Effector memory CD4-positive, alpha-beta T cell (primary cell): ENCODE data around the gene SP1.

Experiments
- DNase-seq, 3 donors: peaks; one replicate each; pipeline ENCODE4 v3.0.0-alpha.2; 2020
- H3K27ac ChIP-seq: 2 replicates; pipeline ENCODE4 v1.7.0; 2013; ENCODE audit warnings: mild to moderate bottlenecking, low read length, moderate library complexity; ENCODE audit not compliant: insufficient read depth, poor library complexity, severe bottlenecking
- H3K27me3 ChIP-seq: replicated peaks from 2 replicates; pipeline ENCODE4 v1.7.0; 2013; ENCODE audit warnings: mild to moderate bottlenecking, low read length; ENCODE audit not compliant: insufficient read depth, control insufficient read depth, poor library complexity, severe bottlenecking
- H3K36me3 ChIP-seq: 2 replicates; pipeline ENCODE4 v1.7.0; 2013; ENCODE audit warnings: mild to moderate bottlenecking, low read length, moderate library complexity; ENCODE audit not compliant: control insufficient read depth, insufficient read depth
- H3K4me1 ChIP-seq: 2 replicates; pipeline ENCODE4 v1.7.0; 2013; ENCODE audit warnings: low read length, mild to moderate bottlenecking; ENCODE audit not compliant: control insufficient read depth, insufficient read depth, poor library complexity, severe bottlenecking
- H3K4me3 ChIP-seq: 2 replicates; pipeline ENCODE4 v1.7.0; 2013; ENCODE audit warnings: low read length, low read depth, mild to moderate bottlenecking; ENCODE audit not compliant: insufficient read depth, poor library complexity, severe bottlenecking
- H3K9me3 ChIP-seq: 2 replicates; pipeline ENCODE4 v1.7.0; 2013; ENCODE audit warnings: mild to moderate bottlenecking, low read length, moderate library complexity; ENCODE audit not compliant: control insufficient read depth

Gene SP1

DNA sequence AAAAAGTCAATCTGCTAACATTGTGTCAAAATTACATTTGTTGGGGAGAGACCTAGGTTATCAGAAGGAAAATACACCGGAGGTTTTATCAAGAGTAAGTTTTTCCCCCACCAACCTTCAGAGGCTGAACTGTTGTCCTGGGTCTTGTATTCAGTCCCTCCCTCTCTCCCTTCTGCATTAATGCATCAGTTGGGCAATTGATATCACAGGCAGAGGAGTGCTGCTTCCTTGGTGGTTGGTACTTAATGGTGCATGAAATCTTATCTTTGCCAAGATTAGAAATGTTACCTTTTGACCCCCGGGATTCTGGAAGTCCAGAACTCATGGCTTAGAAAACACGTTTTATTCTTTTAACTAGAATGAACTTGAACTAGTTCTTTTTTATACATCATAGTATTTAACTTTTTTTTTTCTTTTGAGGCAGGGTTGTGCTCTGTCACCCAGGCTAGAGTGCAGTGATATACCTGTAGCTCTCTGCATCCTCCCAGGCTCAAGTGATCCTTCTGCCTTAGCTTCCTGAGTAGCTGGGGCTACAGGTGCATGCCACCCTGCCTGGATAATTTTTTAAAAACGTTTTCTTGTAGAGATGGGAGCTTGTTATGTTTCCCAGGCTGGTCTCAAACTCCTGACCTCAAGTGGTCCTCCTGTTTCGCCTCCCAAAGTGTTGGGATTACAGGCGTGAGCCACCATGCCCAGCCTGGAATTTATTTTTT lies 76.8 kb downstream of the SP1 start:
- peaks cover 76% of the 10 kb centered on the region for H3K36me3 ChIP-seq
- H3K27ac ChIP-seq, result no peak overlapping the region
- H3K9me3 ChIP-seq, result no peaks in the 10 kb centered on the region
- DNase-seq, result no peak
- peaks cover 9% of the 10 kb centered on the region for H3K4me1 ChIP-seq
- H3K27me3 ChIP-seq, result no peaks in the 10 kb centered on the region
- H3K4me3 ChIP-seq, result no peak overlapping the region

DNA sequence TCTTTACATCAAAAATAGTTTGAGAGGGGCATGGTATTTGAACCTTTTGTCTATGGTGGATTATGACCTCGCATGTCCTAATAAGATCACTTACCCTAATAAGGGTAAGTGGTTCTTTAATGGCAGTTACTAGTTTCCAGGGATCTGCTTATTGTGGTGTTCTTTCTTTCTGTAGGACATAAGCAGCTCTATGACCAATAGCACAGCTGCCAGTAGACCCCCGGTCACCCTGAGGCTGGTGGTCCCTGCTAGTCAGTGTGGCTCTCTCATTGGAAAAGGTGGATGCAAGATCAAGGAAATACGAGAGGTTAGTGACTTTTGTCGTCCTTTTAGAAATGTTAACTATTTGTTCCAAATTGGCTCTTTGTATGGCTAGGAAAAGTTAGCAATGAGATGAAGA lies 79.1 kb downstream of the SP1 start:
- Histone ChIP-seq H3K4me3 (no peak overlapping the region), H3K36me3 (peaks cover 99% of the 10 kb centered on the region), H3K4me1 (no peaks in the 10 kb centered on the region), H3K9me3 (no peaks in the 10 kb centered on the region), H3K27ac (no peak overlapping the region), H3K27me3 (no peaks in the 10 kb centered on the region)
- no peak for DNase-seq

DNA sequence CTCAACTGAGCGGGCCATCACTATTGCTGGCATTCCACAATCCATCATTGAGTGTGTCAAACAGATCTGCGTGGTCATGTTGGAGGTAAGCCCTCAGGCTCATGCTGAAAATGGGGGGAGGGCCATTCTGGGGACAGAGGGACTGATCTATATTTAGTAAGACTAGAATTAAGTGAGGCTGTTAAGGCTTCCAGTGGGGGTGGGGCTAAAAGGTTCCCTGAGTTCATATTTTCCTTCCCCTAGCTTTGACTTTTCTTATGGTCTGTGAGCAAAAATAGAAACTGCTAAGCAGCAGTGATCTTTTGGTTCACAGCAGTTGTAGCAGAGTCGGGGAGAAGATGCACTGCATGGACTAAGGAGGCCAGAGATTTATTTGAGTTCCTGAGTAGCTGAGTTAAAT lies 81.1 kb downstream of the SP1 start:
- Histone ChIP-seq H3K4me1 (no peaks in the 10 kb centered on the region), H3K27ac (no peak overlapping the region)

DNA sequence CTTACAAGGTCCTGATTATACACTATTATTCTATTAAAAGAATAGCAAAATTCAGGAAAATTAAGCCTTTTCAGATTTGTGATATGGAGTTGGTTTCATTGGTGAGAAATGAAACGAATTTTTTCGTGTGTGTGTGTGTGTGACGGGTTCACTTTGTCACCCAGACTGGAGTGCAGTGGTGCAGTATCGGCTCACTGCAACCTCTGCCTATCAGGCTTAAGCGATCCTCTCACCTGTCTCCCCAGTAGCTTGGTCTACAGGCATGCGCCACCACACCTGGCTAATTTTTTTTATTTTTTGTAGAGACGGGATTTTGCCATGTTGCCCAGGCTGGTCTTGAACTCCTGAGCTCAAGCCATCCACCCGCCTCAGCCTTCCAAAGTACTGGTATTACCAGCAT lies 81.6 kb downstream of the SP1 start:
- no peaks in the 10 kb centered on the region for H3K27me3 ChIP-seq
- no peaks in the 10 kb centered on the region for H3K9me3 ChIP-seq
- H3K27ac ChIP-seq, result no peak overlapping the region
- H3K4me1 ChIP-seq, result no peaks in the 10 kb centered on the region
- no peak overlapping the region for H3K4me3 ChIP-seq
- DNase-seq, result no peak
- H3K36me3 ChIP-seq, result peaks cover 99% of the 10 kb centered on the region

More for the DNA sequence above, 81.1 kb downstream of the SP1 start:
- no peak for DNase-seq
- H3K9me3 ChIP-seq, result no peaks in the 10 kb centered on the region
- H3K36me3 ChIP-seq, result peaks cover 99% of the 10 kb centered on the region
- no peaks in the 10 kb centered on the region for H3K27me3 ChIP-seq
- H3K4me3 ChIP-seq, result no peak overlapping the region

DNA sequence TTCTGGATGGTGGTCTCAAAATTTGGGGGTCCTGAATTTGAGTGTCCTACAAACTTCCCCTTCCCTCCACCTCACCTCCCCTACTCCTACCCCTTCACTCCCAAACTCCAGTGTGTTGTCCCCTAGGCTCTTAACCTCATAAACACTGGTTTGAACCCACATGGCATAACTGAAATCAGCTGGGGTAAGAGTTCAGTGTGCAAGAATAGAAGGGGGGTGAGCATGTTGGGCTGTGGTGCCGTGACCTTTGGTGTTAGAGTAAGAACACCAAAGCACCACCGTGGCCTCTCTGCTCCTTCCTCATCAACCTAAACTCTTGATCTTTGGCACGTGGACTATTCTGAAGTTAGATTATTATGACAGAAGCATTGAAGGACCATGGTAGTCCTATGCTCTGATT lies 83.0 kb downstream of the SP1 start:
- no peak overlapping the region for H3K27ac ChIP-seq
- no peak for DNase-seq
- no peak overlapping the region for H3K4me3 ChIP-seq
- no peaks in the 10 kb centered on the region for H3K27me3 ChIP-seq
- H3K9me3 ChIP-seq, result no peaks in the 10 kb centered on the region
- peaks cover 99% of the 10 kb centered on the region for H3K36me3 ChIP-seq
- H3K4me1 ChIP-seq, result no peaks in the 10 kb centered on the region

DNA sequence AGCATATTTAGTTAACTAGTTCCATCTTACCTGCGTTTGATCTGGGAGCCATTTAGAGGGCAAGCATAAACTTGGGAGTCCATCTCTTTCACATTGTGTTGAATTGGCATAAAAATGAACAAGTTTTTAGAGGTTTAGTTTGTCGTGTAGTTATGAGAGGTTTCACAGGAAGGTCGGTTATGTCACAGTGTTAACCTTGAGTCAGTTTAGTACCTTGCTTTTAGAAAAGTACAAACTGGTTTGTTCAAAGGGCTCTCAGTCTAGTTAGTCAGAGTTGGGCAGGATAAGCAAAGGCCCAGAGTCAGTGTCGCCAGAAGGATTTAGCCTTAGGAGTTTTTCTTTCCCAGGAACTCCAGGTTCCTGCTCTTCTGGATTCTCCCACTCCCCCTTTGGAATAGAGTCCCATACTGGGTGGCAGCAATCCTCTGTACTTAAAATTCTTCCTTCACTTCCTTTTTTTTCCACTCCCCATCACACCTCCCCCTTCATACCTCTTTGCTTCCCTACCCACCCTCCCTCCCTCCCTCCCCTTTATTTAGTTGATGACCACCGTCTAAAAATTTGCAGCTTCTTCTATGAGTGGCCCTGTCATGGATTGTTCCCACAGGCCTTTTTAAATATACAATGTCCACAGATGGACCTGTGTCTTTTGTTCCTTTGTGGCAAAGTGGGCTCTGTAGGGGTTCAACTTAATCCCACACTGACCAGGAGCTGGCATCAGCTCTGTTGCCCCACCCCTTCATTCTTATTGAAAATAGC lies 84.0 kb downstream of the SP1 start:
- H3K4me1 ChIP-seq, result no peaks in the 10 kb centered on the region
- peaks cover 99% of the 10 kb centered on the region for H3K36me3 ChIP-seq
- H3K4me3 ChIP-seq, result no peak overlapping the region
- H3K27me3 ChIP-seq, result no peaks in the 10 kb centered on the region
- no peaks in the 10 kb centered on the region for H3K9me3 ChIP-seq
- DNase-seq, result no peak
- H3K27ac ChIP-seq, result no peak overlapping the region

DNA sequence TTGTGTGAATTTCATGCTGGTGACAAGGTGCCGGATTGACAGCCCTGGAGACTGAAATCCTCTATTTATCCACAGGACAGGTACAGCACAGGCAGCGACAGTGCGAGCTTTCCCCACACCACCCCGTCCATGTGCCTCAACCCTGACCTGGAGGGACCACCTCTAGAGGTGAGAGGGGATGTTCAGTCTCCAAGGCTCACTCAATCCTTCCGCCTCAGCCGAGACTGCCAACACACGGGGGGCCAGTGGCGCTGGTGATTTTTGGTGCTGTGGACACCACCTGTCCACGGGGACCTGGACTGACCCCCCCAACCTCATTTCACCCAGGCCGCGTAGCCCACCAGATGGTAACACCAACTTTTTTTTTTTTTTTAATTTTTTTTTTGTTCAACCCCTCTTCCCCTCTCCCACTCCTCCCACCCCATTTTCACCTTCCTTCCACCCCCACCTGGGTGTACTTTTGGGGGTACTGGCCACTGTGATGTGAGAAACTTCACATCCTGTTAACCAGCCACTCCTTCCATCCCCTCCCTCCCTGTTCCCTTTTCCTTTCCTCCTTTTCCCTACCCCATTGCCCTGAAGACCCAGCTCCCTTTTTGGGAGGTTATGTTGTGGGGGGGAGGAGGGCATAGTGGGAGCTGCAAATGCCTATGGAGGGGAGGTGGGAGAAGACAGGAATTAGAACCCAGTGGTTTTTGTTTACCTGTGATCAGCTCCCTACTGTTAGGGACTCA lies 84.9 kb downstream of the SP1 start:
- DNase-seq, result no peak
- H3K36me3 ChIP-seq, result peaks cover 99% of the 10 kb centered on the region
- no peak overlapping the region for H3K4me3 ChIP-seq
- no peak overlapping the region for H3K27ac ChIP-seq
- no peaks in the 10 kb centered on the region for H3K9me3 ChIP-seq
- H3K27me3 ChIP-seq, result no peaks in the 10 kb centered on the region
- H3K4me1 ChIP-seq, result no peaks in the 10 kb centered on the region

DNA sequence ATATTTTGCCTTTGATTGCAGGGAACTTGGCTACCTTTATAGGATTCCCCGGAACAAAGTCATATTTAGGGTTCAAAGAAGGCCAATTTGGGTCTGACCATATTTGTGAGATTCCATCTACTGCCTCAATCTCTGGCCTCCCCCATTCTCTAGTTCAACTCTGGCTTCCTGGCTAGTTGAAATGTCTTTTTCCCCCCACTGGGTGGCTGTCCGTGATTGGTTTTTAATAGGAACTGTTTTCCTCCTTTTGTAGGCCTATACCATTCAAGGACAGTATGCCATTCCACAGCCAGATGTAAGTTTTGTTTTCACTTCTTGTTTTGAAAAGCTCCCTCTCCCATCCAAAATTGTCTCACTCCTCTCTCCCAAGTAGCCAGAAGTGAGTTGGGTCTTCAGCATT lies 85.7 kb downstream of the SP1 start:
- H3K9me3 ChIP-seq, result no peaks in the 10 kb centered on the region
- H3K4me1 ChIP-seq, result no peaks in the 10 kb centered on the region
- H3K27ac ChIP-seq, result no peak overlapping the region
- no peak overlapping the region for H3K4me3 ChIP-seq
- peaks cover 97% of the 10 kb centered on the region for H3K36me3 ChIP-seq
- DNase-seq, result no peak
- no peaks in the 10 kb centered on the region for H3K27me3 ChIP-seq
